ENCODE measurements around the gene KIF11. TPM values are rescaled to one million over a fixed set of nuclear protein-coding genes. Genes with fewer than 3 reads are reported as not detected.

Gene KIF11
- total and polyA plus RNA-seq, 9 of the 15 experiments (the other 6 are each of a cell fraction or from before 2014, with no cell fraction given) = 11.3 to 54.4 (median 29.2) TPM

- DNase-seq (ENCODE audit: extremely low read depth in 1 of 4, low spot score in 3 of 4) = no peak
- 100% methylated on average over 1 of the region's 2 CpGs for WGBS (ENCODE audit: insufficient coverage, low coverage, missing lambda C conversion rate)
- Histone ChIP-seq H3K27me3 (ENCODE audit: control insufficient read depth in 2 of 2, insufficient read depth in 2 of 2, low read length in 2 of 2) (no peaks in the 10 kb centered on the region), H3K9me1 (ENCODE audit: control insufficient read depth, insufficient read depth, low read length) (no peaks in the 10 kb centered on the region), H3K9me3 (replicated peaks; ENCODE audit: control insufficient read depth, insufficient read depth, low read depth, low read length) (no peaks in the 10 kb centered on the region), H4K20me1 (replicated peaks; ENCODE audit: control insufficient read depth, insufficient read depth, low read length) (no peaks in the 10 kb centered on the region), H3K9ac (ENCODE audit: insufficient read depth in 1 of 2, low read depth in 2 of 2, low read length in 2 of 2) (no peak overlapping the region), H3K4me3 (no peak overlapping the region), H3K4me1 (replicated peaks in 1 of 2; ENCODE audit: control insufficient read depth in 2 of 2, insufficient read depth in 2 of 2, low read length in 2 of 2) (no peaks in the 10 kb centered on the region; a peak in 2 of 5 replicates), H3K36me3 (ENCODE audit: control insufficient read depth, insufficient read depth, low read length) (peaks cover 42% of the 10 kb centered on the region; the same call in 2 of the 3 replicates), H3K79me2 (ENCODE audit: control insufficient read depth, insufficient read depth, low read length) (peaks cover 71% of the 10 kb centered on the region), H2AFZ (ENCODE audit: low read depth, low read length) (no peak overlapping the region), H3K27ac (ENCODE audit: extremely low read depth, low read depth, low read length) (no peak overlapping the region), H3K4me2 (ENCODE audit: insufficient read depth, low read length) (no peak overlapping the region)
- POLR2A ChIA-PET = no interaction called here
- CTCF ChIA-PET (ENCODE audit: low intra/inter-chr PET ratio) = no interaction called here
- ATAC-seq = no peak
- BruUV-seq (replicated peaks) = TSS peak; percentile 8
- FAIRE-seq = no peak
- intact Hi-C loops (cut with micrococcal nuclease) (no loop called here), in situ Hi-C loops (cut with MboI) (no loop called here)
- TF ChIP-seq MYC (IDR thresholded peaks at IDR 0.05; ENCODE audit: low read depth, low read length) = no peak
- TF ChIP-seq MYC (CRISPR knock-in tag; IDR thresholded peaks at IDR 0.05; ENCODE audit: borderline replicate concordance, low read depth) = no peak
- TF ChIP-seq GTF2A2 (tag; IDR thresholded peaks at IDR 0.05) = no peak
- TF ChIP-seq HES1 (IDR thresholded peaks at IDR 0.05; ENCODE audit: low read depth) = no peak
- TF ChIP-seq GABPB2 (CRISPR knock-in tag; conservative IDR thresholded peaks at IDR 0.05) = no peak
- no peak for TF ChIP-seq ZNF766 (CRISPR knock-in tag; conservative IDR thresholded peaks at IDR 0.05)
- no peak for TF ChIP-seq POLR2B (IDR thresholded peaks at IDR 0.05; ENCODE audit: low read depth, partially characterized antibody)
- no peak for TF ChIP-seq USF1 (CRISPR knock-in tag; IDR thresholded peaks at IDR 0.05)
- no peak for TF ChIP-seq TCFL5 (CRISPR knock-in tag; conservative IDR thresholded peaks at IDR 0.05)
- no peak for TF ChIP-seq FOXA1 (IDR thresholded peaks at IDR 0.05; ENCODE audit: borderline replicate concordance)
- no peak for TF ChIP-seq ZBTB40 (IDR thresholded peaks at IDR 0.05)
- TF ChIP-seq ZBTB40 (CRISPR knock-in tag; IDR thresholded peaks at IDR 0.05) = no peak
- no peak for TF ChIP-seq SMARCA4 (IDR thresholded peaks at IDR 0.05)
- TF ChIP-seq TAL1 (IDR thresholded peaks at IDR 0.05) = no peak
Measured at GRCh38 chr10:92604841-92605240, 11.9 kb downstream of the KIF11 start.

Data from K562 (cell line).